H1 (cell line): ENCODE measurements around the gene ADCY2. TPM values are rescaled to one million over a fixed set of nuclear protein-coding genes. Genes with fewer than 3 reads are reported as not detected.

Experiments used
- BCL11A ChIP-seq, 2 experiments: IDR thresholded peaks; one replicate each; pipeline ENCODE4 v1.6.1; 2011; ENCODE audit warnings: low read depth in 2 of 2, low read length in 2 of 2, mild to moderate bottlenecking in 2 of 2
- GABPA ChIP-seq: IDR thresholded peaks from 2 replicates; pipeline ENCODE4 v1.6.1; 2011; ENCODE audit warnings: mild to moderate bottlenecking, low read length, moderate library complexity, borderline replicate concordance; ENCODE audit not compliant: insufficient read depth
- PHF8 ChIP-seq: fragments of 200-600 bp; sonication (generic); conservative IDR thresholded peaks from 2 replicates; pipeline ENCODE4 v1.7.1; 2012; ENCODE audit warnings: low read depth, mild to moderate bottlenecking, inconsistent platforms, low read length, moderate library complexity
- polyA plus RNA-seq, 7 experiments: library from polyadenylated mRNA; depleted of rRNA in 3 of 7; stranded (reverse) in 5 of 7; unstranded in 2 of 7; fragments of >200 nt in 5 of 7; fragments of 200-250 nt in 2 of 7; gene quantifications; 1 replicate in 5 of 7; 2 replicates in 1 of 7; 4 replicates in 1 of 7; pipeline versions ENCODE4 v1.2.1 to v1.2.3, GENCODE V29; 2011 to 2013; ENCODE audit warnings: missing spikeins in 2 of 7, mixed read lengths in 2 of 7
- total RNA-seq: library from RNA; stranded (reverse); fragmentation: NEBNext Ultra II Directional; extraction: Animal tissue kit (Norgen Biotek cat#: 25700); gene quantifications from 2 replicates; pipeline ENCODE4 v1.2.1, GENCODE V29; 2021
- TF ChIP-seq, protein P1 (sequence below): fragments of 300-600 bp; sonication (generic); IDR thresholded peaks from 2 replicates; pipeline ENCODE4 v1.7.1; 2012; ENCODE audit warnings: low read length, moderate library complexity, mild to moderate bottlenecking, inconsistent platforms; ENCODE audit not compliant: insufficient replicate concordance

Gene ADCY2
- total and polyA plus RNA-seq, 2 of the 8 experiments (the other 6 are each of a cell fraction or from before 2014, with no cell fraction given) = 35.8 to 122 TPM

DNA sequence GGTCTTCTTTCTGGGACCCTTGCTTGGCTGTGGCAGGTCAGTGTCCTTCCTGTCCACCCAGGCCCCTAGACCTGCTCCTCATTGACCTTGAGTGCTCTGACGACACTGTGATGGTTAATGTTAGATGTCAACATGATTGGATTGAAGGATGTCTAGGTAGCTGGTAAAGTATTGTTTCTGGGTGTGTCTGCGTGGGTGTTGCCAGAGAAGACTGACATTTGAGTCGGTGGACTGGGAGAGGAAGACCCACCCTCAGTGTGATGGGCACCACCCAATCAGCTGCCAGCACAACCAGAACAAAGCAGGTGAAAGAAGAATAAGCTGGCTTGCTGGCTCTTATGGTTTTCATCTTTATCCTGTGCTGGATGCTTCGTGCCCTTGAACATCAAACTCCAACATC, 380.5 kb downstream of the ADCY2 start (continued):
- TF ChIP-seq GABPA (no peak), PHF8 (no peak), BCL11A (IDR thresholded peaks at IDR 0.05; ENCODE audit: low read depth in 2 of 2, low read length in 2 of 2) (no peak)
- TF ChIP-seq, protein P1, sequence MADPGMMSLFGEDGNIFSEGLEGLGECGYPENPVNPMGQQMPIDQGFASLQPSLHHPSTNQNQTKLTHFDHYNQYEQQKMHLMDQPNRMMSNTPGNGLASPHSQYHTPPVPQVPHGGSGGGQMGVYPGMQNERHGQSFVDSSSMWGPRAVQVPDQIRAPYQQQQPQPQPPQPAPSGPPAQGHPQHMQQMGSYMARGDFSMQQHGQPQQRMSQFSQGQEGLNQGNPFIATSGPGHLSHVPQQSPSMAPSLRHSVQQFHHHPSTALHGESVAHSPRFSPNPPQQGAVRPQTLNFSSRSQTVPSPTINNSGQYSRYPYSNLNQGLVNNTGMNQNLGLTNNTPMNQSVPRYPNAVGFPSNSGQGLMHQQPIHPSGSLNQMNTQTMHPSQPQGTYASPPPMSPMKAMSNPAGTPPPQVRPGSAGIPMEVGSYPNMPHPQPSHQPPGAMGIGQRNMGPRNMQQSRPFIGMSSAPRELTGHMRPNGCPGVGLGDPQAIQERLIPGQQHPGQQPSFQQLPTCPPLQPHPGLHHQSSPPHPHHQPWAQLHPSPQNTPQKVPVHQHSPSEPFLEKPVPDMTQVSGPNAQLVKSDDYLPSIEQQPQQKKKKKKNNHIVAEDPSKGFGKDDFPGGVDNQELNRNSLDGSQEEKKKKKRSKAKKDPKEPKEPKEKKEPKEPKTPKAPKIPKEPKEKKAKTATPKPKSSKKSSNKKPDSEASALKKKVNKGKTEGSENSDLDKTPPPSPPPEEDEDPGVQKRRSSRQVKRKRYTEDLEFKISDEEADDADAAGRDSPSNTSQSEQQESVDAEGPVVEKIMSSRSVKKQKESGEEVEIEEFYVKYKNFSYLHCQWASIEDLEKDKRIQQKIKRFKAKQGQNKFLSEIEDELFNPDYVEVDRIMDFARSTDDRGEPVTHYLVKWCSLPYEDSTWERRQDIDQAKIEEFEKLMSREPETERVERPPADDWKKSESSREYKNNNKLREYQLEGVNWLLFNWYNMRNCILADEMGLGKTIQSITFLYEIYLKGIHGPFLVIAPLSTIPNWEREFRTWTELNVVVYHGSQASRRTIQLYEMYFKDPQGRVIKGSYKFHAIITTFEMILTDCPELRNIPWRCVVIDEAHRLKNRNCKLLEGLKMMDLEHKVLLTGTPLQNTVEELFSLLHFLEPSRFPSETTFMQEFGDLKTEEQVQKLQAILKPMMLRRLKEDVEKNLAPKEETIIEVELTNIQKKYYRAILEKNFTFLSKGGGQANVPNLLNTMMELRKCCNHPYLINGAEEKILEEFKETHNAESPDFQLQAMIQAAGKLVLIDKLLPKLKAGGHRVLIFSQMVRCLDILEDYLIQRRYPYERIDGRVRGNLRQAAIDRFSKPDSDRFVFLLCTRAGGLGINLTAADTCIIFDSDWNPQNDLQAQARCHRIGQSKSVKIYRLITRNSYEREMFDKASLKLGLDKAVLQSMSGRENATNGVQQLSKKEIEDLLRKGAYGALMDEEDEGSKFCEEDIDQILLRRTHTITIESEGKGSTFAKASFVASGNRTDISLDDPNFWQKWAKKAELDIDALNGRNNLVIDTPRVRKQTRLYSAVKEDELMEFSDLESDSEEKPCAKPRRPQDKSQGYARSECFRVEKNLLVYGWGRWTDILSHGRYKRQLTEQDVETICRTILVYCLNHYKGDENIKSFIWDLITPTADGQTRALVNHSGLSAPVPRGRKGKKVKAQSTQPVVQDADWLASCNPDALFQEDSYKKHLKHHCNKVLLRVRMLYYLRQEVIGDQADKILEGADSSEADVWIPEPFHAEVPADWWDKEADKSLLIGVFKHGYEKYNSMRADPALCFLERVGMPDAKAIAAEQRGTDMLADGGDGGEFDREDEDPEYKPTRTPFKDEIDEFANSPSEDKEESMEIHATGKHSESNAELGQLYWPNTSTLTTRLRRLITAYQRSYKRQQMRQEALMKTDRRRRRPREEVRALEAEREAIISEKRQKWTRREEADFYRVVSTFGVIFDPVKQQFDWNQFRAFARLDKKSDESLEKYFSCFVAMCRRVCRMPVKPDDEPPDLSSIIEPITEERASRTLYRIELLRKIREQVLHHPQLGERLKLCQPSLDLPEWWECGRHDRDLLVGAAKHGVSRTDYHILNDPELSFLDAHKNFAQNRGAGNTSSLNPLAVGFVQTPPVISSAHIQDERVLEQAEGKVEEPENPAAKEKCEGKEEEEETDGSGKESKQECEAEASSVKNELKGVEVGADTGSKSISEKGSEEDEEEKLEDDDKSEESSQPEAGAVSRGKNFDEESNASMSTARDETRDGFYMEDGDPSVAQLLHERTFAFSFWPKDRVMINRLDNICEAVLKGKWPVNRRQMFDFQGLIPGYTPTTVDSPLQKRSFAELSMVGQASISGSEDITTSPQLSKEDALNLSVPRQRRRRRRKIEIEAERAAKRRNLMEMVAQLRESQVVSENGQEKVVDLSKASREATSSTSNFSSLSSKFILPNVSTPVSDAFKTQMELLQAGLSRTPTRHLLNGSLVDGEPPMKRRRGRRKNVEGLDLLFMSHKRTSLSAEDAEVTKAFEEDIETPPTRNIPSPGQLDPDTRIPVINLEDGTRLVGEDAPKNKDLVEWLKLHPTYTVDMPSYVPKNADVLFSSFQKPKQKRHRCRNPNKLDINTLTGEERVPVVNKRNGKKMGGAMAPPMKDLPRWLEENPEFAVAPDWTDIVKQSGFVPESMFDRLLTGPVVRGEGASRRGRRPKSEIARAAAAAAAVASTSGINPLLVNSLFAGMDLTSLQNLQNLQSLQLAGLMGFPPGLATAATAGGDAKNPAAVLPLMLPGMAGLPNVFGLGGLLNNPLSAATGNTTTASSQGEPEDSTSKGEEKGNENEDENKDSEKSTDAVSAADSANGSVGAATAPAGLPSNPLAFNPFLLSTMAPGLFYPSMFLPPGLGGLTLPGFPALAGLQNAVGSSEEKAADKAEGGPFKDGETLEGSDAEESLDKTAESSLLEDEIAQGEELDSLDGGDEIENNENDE = no peak
